ENCODE results near the gene SLC36A1. TPM values are rescaled to one million over a fixed set of nuclear protein-coding genes. Genes with fewer than 3 reads are reported as not detected.
"Not testable (repeated sequence)": the region's sequence is repeated elsewhere in the genome, so short reads cannot be mapped to it uniquely, and the experiment has no call there.

Gene SLC36A1
- total and polyA plus RNA-seq, 10 donors, result 1.7 to 29.6 (median 17.7) TPM

DNA sequence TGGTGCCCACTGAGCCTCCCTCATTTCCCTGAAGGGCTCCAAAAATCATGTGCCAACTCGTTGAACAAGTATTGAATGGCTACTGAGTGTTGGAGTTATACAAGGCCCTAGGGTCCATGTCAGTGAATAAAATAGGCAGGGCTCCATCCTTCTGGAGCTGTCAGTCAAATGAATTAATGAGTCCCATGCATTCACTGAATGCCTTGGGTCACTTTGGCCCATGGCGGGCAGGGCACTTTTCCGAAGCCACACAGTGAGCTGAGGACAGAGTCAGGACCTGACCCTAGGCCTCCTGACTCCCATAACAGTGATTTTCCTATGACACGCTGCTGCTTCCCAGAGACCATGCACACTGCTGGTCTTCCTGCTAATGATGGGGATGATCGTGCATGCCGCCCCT is 27.3 kb upstream of the SLC36A1 start:
- H3K9me3 ChIP-seq, result peaks cover 0 to 35% (median 25%) of the 10 kb centered on the region in 8 donors
- no peaks in the 10 kb centered on the region for H3K27me3 ChIP-seq (replicated peaks in 1 of 7)
- no peak overlapping the region for H3K27ac ChIP-seq
- H3K4me3 ChIP-seq, result no peak overlapping the region
- 88 to 91% (median 91%) methylated on average over 6 of the region's 6 CpGs for WGBS, 5 donors
- TF ChIP-seq, protein P1, sequence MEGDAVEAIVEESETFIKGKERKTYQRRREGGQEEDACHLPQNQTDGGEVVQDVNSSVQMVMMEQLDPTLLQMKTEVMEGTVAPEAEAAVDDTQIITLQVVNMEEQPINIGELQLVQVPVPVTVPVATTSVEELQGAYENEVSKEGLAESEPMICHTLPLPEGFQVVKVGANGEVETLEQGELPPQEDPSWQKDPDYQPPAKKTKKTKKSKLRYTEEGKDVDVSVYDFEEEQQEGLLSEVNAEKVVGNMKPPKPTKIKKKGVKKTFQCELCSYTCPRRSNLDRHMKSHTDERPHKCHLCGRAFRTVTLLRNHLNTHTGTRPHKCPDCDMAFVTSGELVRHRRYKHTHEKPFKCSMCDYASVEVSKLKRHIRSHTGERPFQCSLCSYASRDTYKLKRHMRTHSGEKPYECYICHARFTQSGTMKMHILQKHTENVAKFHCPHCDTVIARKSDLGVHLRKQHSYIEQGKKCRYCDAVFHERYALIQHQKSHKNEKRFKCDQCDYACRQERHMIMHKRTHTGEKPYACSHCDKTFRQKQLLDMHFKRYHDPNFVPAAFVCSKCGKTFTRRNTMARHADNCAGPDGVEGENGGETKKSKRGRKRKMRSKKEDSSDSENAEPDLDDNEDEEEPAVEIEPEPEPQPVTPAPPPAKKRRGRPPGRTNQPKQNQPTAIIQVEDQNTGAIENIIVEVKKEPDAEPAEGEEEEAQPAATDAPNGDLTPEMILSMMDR (IDR thresholded peaks at IDR 0.05 in 8 of 11, conservative IDR thresholded peaks at IDR 0.05 in 3 of 11), result no peak
- no peak for TF ChIP-seq POLR2AphosphoS5 (IDR thresholded peaks at IDR 0.05)
- no peak for TF ChIP-seq POLR2A (IDR thresholded peaks at IDR 0.05)
- H3K4me1 ChIP-seq, result no peaks in the 10 kb centered on the region
- H3K36me3 ChIP-seq, result no peaks in the 10 kb centered on the region
- intact Hi-C loops (cut with DNase I; ENCODE audit: low total_unique reads), result no loop called here
- no peak for DNase-seq

DNA sequence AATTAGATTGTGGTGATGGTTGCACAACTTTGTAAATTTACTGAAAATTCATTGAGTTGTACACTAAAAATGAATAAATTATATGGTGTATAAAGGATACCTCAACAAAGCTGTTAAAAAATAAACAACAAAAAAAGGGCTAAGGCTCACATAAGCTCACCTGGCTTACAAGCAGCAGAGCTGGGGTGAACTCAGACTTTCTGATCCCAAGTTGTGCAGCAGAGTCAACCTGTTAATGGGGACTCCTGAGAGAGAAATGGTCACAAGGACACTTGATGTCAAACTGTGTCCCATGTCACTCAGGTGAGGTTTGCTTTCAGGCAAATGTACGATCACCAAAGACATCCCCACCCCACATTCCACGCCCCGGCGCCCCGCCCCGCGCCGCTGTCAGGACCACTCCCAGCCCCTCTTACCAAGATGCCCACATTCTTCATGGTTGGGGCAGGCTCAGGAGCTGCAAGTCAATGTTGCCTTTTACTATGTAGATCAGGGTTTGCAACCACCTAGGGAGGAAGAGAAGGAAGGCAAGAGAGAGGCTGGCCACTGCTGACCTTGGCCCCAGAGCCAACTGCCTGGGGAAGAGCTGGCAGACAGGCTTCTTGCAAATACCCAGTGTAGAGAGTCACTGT is 22.4 kb upstream of the SLC36A1 start:
- no peak for DNase-seq
- H3K27me3 ChIP-seq (replicated peaks in 1 of 7), result no peaks in the 10 kb centered on the region
- no peaks in the 10 kb centered on the region for H3K36me3 ChIP-seq
- peaks cover 0 to 11% (median 4%) of the 10 kb centered on the region in 6 donors for H3K4me1 ChIP-seq
- H3K4me3 ChIP-seq, result no peak overlapping the region
- no peak for TF ChIP-seq POLR2AphosphoS5 (IDR thresholded peaks at IDR 0.05)
- TF ChIP-seq, protein P1 (IDR thresholded peaks at IDR 0.05 in 8 of 11, conservative IDR thresholded peaks at IDR 0.05 in 3 of 11), result no peak
- no peak for TF ChIP-seq POLR2A (IDR thresholded peaks at IDR 0.05)
- no peak overlapping the region for H3K27ac ChIP-seq
- intact Hi-C loops (cut with DNase I; ENCODE audit: low total_unique reads), result no loop called here
- H3K9me3 ChIP-seq, result no peaks in the 10 kb centered on the region
- WGBS, 5 donors, result 46 to 56% (median 52%) methylated on average over 8 of the region's 8 CpGs

DNA sequence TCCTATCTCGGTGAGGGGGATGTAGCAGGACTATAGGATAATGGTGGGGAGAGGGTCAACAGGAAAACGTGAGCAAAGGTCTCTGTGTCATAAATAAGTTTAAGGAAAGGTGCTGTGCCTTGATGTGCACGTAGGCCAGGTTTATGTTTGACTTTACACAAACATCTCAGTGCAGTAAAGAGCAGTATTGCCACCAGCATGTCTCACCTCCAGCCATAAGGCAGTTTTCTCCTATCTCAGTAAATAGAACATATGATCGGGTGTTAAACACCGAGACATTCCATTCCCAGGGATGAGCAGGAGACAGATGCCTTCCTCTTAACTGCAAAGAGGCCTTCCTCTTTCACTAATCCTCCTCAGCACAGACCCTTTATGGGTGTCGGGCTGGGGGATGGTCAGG is 21.1 kb upstream of the SLC36A1 start:
- intact Hi-C loops (cut with DNase I; ENCODE audit: low total_unique reads); H3K9me3 ChIP-seq; H3K27me3 ChIP-seq (replicated peaks in 1 of 7); H3K4me3 ChIP-seq; H3K36me3 ChIP-seq; DNase-seq; H3K27ac ChIP-seq: not testable (repeated sequence)
- peaks cover 0 to 11% (median 4%) of the 10 kb centered on the region in 6 donors for H3K4me1 ChIP-seq
- 66 to 70% (median 67%) methylated on average over 6 of the region's 6 CpGs for WGBS, 5 donors

DNA sequence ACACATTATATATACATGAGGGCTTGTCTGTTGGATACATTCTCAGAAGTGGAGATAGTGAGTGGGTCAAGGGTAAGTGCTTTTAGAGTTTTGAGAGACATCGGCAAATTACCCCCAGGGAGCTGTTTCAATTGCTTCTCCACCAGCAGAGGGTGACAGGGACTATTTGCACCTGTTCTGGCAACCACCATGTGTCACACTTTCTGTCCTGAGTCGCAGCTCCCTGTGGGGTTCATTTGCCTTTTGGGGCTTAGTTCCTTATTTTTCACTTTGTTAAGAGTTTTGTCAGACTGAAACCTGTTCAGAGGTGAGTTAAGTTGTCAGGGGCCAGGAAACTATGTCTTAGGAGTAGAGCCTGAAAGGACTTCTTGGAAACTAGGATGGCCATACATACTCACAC is 20.1 kb upstream of the SLC36A1 start:
- H3K27me3 ChIP-seq (replicated peaks in 1 of 7), result no peaks in the 10 kb centered on the region
- H3K9me3 ChIP-seq, result no peaks in the 10 kb centered on the region
- H3K4me3 ChIP-seq, result no peak overlapping the region
- DNase-seq, result no peak
- 55 to 70% (median 63%) methylated on average over 2 of the region's 2 CpGs for WGBS, 5 donors
- no peak overlapping the region for H3K27ac ChIP-seq
- intact Hi-C loops (cut with DNase I; ENCODE audit: low total_unique reads), result no loop called here
- H3K36me3 ChIP-seq, result no peaks in the 10 kb centered on the region
- H3K4me1 ChIP-seq, result peaks cover 0 to 11% (median 4%) of the 10 kb centered on the region in 6 donors
- no peak for TF ChIP-seq POLR2AphosphoS5 (IDR thresholded peaks at IDR 0.05)
- TF ChIP-seq, protein P1 (IDR thresholded peaks at IDR 0.05 in 8 of 11, conservative IDR thresholded peaks at IDR 0.05 in 3 of 11), result peak in 4 of 11 experiments; percentile 20 to 31 (median 23)
